ENCODE data around the gene CACNG7. TPM values are rescaled to one million over a fixed set of nuclear protein-coding genes. Genes with fewer than 3 reads are reported as not detected.
A peak's percentile ranks its signal among the peaks of the same experiment; 100 is the strongest.

The CACNG7 gene
- total RNA-seq, 6 experiments from 2014 or later: 0.38 to 1.2 (median 0.70) TPM

DNA sequence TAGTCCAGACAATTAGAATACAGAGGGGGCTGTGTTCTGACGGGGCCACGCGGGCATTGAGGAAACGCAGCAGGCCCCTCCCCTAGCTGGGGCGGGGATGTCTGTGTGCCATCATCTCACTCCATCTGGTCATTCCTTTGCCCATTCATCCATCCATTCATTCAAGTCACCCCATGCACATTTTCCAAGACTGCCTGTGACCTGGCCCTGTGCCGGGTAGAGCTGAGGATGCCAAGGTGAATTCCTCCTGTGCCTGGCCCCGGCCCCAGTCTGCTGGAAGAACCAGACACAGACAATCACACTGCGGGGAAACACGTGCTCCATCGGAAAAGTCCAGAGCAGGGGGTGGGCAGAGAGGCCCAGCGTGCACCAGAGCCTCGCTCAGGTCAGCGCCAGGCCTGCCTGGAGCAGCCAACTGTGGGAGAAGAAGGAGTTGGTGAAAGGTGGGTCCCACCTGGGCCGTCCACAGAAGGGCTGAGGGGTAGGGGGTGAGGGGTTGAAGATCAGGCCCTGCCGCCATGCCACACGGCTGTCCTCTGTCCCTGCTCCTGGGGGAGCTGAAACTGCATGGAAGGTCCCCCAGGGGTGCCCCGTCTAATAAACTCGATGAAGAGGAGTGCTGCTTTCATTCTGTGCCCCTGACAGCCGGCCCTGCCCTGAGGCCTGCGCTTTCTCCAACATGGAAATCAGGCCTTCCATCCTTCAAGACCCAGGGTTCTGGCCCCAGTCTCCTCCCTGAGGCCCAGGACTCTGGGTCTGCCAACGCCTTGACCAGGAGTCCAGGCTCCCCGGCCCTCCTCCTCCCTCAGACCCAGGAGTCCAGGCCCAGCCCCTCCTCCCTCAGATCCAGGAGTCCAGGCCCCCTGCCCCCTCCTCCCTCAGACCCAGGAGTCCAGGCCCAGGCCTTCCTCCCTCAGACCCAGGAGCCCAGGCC is 80.8 kb downstream of the CACNG7 start:
- no peak for DNase-seq
- Mint-ChIP-seq H3K4me3 (no peak overlapping the region), H3K4me1 (ENCODE audit: low read depth) (peaks cover 9% of the 10 kb centered on the region; the same call in 1 of the 2 replicates), H3K27me3 (ENCODE audit: insufficient read depth) (peaks cover 28% of the 10 kb centered on the region), H3K27ac (no peak overlapping the region), H3K9me3 (no peaks in the 10 kb centered on the region), H3K36me3 (ENCODE audit: low read depth) (no peaks in the 10 kb centered on the region)
- TF ChIP-seq, protein P1, sequence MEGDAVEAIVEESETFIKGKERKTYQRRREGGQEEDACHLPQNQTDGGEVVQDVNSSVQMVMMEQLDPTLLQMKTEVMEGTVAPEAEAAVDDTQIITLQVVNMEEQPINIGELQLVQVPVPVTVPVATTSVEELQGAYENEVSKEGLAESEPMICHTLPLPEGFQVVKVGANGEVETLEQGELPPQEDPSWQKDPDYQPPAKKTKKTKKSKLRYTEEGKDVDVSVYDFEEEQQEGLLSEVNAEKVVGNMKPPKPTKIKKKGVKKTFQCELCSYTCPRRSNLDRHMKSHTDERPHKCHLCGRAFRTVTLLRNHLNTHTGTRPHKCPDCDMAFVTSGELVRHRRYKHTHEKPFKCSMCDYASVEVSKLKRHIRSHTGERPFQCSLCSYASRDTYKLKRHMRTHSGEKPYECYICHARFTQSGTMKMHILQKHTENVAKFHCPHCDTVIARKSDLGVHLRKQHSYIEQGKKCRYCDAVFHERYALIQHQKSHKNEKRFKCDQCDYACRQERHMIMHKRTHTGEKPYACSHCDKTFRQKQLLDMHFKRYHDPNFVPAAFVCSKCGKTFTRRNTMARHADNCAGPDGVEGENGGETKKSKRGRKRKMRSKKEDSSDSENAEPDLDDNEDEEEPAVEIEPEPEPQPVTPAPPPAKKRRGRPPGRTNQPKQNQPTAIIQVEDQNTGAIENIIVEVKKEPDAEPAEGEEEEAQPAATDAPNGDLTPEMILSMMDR (IDR thresholded peaks at IDR 0.05): no peak

DNA sequence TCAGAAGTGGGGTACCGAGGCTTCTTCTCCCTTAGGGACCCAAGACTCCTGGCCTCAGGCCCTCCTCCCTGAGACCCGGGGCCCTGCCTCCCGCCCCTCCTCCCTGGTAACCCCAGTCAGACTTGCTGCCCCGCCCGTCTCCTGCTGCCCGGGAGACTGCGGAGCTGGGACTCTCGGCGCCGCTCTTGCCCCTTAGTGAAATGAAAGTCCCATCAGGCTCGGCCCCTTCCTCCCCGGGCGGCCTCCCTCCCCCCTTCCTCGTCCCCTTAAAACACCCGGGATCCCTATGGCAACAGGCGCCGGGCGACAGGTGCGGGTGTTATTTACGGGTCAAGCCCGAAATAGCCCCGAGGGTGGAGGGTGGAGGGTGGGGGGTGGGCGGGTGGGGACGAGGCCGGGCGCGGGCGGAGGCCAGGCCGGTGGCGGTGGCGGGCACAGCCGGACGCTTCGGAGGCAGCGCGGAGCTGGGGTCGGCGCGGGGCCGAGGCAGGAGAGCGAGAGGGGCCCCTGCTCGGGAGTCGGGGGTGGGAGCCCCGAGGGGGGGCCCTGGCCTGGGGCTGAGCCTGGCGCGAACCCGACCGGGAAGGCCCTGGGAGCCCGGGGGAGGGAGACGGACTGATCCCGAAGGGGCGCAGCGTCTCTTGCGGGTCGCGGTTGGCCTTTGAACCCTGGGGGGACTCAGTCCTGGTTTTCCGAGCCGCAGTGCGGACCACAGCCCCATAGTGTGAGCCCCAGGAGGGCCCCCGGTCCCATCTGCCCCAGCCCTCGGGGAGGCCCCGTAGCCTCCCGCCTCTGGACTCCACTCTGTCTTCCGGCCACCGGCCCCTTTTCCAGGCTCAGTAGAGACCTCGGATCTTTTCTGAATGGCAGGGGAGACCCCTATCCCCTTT is 82.4 kb downstream of the CACNG7 start, which contains the start of gene CACNG6:
CACNG6 (plus strand) TSS at position 414 of the 890 bp plus-strand sequence. CDS start 1,241 bp downstream, outside the sequence.
- TF ChIP-seq, protein P1 (IDR thresholded peaks at IDR 0.05): no peak
- H3K4me1 Mint-ChIP-seq (ENCODE audit: low read depth): peaks cover 14% of the 10 kb centered on the region; the same call in 1 of the 2 replicates
- peak within 1 kb of the TSS; percentile 57 for H3K4me3 Mint-ChIP-seq
- no peaks in the 10 kb centered on the region for H3K9me3 Mint-ChIP-seq
- H3K27me3 Mint-ChIP-seq (ENCODE audit: insufficient read depth): peaks cover 38% of the 10 kb centered on the region
- no peak within 1 kb of the TSS for H3K27ac Mint-ChIP-seq
- H3K36me3 Mint-ChIP-seq (ENCODE audit: low read depth): no peaks in the 10 kb centered on the region
- no peak for DNase-seq

DNA sequence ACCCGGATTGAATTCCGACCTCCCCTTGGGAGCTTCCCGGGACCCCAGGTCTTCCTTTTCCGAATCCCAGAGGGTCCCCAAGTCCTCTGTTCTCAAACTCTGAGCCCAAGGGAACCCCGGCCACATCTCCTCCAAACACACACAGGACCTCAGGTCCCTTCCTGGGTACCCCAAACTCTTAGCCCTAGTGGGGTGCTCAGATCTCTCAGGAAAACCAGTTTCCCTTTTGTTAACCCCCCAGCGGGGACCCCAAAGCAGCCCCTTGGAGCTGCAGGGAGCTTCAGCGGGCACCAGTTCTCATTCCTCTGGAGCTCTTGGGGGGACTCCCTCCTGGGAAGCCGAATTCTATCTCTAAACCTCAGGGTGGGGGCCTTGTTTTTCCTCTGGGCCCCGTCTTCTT is 83.1 kb downstream of the CACNG7 start:
- peaks cover 14% of the 10 kb centered on the region; the same call in 1 of the 2 replicates for H3K4me1 Mint-ChIP-seq (ENCODE audit: low read depth)

DNA sequence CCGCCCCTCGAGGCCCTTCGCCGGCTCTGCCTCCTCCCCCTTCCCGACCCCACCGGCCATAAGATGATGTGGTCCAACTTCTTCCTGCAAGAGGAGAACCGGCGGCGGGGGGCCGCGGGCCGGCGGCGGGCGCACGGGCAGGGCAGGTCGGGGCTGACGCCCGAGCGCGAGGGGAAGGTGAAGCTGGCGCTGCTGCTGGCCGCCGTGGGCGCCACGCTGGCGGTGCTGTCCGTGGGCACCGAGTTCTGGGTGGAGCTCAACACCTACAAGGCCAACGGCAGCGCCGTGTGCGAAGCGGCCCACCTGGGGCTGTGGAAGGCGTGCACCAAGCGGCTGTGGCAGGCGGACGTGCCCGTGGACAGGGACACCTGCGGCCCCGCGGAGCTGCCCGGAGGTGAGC is 83.7 kb downstream of the CACNG7 start:
- TF ChIP-seq, protein P1 (IDR thresholded peaks at IDR 0.05): no peak
- DNase-seq: no peak
- H3K9me3 Mint-ChIP-seq: no peaks in the 10 kb centered on the region
- peaks cover 46% of the 10 kb centered on the region for H3K27me3 Mint-ChIP-seq (ENCODE audit: insufficient read depth)
- H3K27ac Mint-ChIP-seq: no peak overlapping the region
- H3K4me1 Mint-ChIP-seq (ENCODE audit: low read depth): peaks cover 14% of the 10 kb centered on the region; the same call in 1 of the 2 replicates
- H3K36me3 Mint-ChIP-seq (ENCODE audit: low read depth): no peaks in the 10 kb centered on the region
- H3K4me3 Mint-ChIP-seq: no peak overlapping the region

More for the DNA sequence above, 83.1 kb downstream of the CACNG7 start:
- Mint-ChIP-seq H3K27ac (no peak overlapping the region), H3K27me3 (ENCODE audit: insufficient read depth) (peaks cover 40% of the 10 kb centered on the region), H3K9me3 (no peaks in the 10 kb centered on the region), H3K4me3 (peak overlapping the region; percentile 57), H3K36me3 (ENCODE audit: low read depth) (no peaks in the 10 kb centered on the region)
- TF ChIP-seq, protein P1 (IDR thresholded peaks at IDR 0.05): no peak
- DNase-seq: no peak

DNA sequence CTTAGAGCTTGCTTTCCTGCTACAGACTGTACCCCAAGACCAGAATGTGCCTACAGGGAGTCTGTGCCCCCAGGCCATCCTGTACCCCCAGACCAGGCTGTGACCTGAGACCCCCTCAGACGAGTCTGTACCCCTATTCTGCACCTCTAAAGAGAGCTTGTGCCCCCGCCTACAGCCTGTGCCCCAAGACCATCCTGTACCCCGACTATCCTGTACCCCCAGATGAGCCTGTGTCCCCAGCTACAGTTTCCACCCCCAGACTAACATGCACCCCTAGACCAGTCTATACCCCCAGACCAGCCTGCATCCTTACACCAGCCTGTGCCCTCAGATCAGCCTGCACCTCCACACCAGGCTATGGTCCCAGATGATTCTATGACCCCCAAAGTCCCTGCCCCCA is 84.4 kb downstream of the CACNG7 start:
- peaks cover 50% of the 10 kb centered on the region for H3K27me3 Mint-ChIP-seq (ENCODE audit: insufficient read depth)
- no peak overlapping the region for H3K4me3 Mint-ChIP-seq
- no peaks in the 10 kb centered on the region for H3K36me3 Mint-ChIP-seq (ENCODE audit: low read depth)
- H3K4me1 Mint-ChIP-seq (ENCODE audit: low read depth): peaks cover 14% of the 10 kb centered on the region; the same call in 1 of the 2 replicates
- TF ChIP-seq, protein P1 (IDR thresholded peaks at IDR 0.05): no peak
- no peak for DNase-seq
- no peak overlapping the region for H3K27ac Mint-ChIP-seq
- H3K9me3 Mint-ChIP-seq: no peaks in the 10 kb centered on the region
